Inflammatory macrophage treated with lipopolysaccharide for 4 hours (primary cell): ENCODE results near the gene TEK.
"Not testable (repeated sequence)": the region's sequence is repeated elsewhere in the genome, so short reads cannot be mapped to it uniquely, and the experiment has no call there.

Experiments used
- DNase-seq: peaks from one replicate; pipeline ENCODE4 v3.0.0-alpha.2; 2020

TEK gene

GRCh38 chr9:27182421-27182820 lies 73.4 kb downstream of the TEK start:
- no peak for DNase-seq

DNA sequence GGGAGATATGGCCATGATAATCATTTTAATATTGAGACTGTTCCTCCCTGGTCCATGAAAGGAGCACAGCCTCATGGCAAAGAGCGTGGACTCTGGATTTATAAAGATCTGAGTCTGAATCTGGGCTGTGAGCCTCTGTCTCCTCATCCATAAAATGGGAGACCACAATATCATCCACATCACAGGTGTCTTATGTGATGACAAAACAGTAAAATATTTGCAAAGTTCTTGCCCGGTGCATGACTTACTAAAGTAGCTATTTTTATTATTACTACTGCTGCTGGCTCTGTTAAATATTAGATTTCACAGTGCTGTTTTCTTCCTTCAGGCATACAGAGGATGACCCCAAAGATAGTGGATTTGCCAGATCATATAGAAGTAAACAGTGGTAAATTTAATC lies 74.1 kb downstream of the TEK start:
- no peak for DNase-seq

DNA sequence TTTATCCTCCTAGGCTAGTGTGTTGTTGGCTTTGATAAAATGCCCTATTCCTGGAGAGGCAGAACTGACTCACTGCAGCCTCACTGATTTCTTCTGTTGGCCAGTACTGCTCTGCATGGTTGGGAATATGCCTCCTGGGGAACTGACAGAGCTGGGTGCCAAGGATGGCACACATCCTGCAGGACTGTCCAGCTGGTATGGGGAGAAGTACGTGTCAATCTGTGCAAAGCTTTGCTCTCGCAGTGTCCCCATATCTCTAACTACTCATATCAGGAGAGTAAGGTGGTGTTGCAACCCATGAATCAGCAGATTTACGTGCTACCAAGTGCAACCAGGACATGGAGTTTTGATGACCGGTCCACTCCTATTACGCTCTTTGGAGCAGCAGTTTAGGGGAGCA lies 74.7 kb downstream of the TEK start:
- no peak for DNase-seq

- DNase-seq, result no peak
Measured at GRCh38 chr9:27184556-27185351, 75.7 kb downstream of the TEK start.

DNA sequence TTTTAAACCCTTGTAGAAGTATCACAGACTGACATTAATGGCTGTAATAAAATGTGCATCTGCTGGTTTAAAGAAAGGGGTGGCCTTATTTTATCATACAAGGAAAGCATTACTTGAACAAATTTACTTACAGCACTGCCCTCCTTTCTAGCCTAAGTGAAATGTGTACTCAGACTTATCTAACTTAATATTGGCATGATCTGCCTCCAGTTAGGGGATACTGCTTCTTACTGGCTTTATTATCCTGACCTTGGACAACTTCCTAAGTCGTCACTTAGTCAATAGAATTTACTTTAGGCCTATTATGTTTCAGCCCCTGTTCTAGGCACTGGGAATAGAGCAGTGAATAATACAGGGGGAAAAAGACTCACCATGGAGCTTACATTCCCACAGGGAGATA lies 79.4 kb downstream of the TEK start:
- DNase-seq, result no peak

DNA sequence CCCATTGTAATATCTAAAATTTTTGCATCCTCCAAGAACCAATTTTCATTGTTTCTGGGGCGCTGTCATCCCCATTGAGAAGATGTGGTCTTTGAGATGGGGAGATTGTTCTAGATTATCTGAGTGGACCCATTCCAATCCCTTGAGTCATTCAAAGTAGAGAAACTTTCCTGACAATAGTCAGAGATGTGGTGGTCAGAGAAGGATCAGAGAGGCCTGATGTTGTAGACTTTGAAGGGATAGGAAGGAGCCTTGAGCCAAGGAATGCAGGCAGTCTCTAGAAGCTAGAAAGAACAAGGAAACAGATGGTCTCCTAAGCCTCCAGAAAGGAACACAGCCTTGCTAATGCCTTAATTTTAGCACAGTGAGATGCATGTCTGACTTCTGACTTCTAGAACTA lies 80.4 kb downstream of the TEK start:
- no peak for DNase-seq

DNA sequence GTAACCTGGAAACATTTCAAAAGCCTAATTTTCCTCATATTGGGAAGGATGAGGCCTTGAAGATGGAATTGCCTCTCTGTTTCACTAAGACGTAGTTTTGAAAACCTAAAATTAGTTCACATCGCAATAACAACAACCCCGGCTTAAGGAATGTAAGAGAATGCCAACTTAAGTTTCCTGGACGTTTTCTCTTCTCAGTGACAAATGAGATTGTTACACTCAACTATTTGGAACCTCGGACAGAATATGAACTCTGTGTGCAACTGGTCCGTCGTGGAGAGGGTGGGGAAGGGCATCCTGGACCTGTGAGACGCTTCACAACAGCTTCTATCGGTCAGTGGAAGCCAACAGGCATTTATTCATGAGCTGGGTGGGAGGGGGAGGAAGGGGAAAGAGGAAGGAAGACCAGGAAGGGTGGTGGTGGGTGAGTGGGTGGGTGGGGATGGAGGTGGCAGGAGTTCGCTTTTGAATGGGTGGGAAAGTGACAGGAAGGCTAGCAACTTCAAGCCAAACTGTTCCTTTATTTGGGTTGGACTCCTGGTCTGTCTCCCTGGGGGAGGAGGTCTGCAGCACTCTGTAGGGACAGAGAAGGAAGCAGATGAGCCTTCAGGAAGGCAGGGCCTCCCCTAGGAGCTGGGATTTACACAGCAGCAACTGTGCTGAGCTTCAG lies 83.4 kb downstream of the TEK start:
- DNase-seq, result no peak

GRCh38 chr9:27193886-27194285 lies 84.9 kb downstream of the TEK start:
- no peak for DNase-seq

- DNase-seq, result peak; percentile 5
Measured at GRCh38 chr9:27194401-27195091, 85.5 kb downstream of the TEK start.

GRCh38 chr9:27195191-27195590 lies 86.2 kb downstream of the TEK start:
- DNase-seq, result no peak

- no peak for DNase-seq
Measured at GRCh38 chr9:27196383-27196782, 87.4 kb downstream of the TEK start.

GRCh38 chr9:27198190-27198589 lies 89.2 kb downstream of the TEK start:
- no peak for DNase-seq

DNA sequence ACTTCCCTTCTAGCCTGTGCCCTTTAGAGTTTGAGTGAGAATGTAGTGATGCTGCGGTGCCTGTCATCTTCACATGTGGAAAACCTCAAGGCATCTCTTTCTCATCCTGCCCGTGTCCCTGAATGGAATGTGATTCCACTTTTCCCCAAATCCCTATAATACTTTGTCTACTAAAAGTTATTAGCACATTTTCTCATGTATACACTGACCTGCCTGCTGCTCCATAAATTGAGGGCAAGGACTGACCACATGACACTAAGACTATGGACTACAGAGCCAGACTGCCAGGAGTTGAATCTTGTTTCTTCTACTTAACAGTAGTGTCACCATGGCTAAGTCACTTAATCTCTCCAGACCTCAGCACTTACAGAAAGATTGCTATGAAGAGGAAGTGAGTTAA lies 93.0 kb downstream of the TEK start:
- DNase-seq, result no peak

GRCh38 chr9:27203783-27204182 lies 94.8 kb downstream of the TEK start:
- no peak for DNase-seq

DNA sequence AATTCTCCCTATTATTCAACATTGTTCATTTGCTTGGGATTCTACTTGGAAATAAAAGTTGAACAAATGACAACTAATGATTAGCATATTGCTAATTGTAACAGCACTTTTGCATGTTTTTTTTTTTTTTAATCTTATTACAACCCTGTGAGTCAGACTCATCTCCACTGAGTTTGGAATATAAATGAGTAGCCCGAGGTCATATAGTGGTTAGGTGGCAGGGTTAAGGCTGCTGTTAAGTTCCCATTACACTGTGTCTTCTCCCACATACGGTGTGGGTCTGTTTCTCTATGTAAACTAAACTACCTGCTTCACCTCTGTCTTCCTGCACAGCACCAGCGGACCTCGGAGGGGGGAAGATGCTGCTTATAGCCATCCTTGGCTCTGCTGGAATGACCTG lies 95.6 kb downstream of the TEK start:
- no peak for DNase-seq

DNA sequence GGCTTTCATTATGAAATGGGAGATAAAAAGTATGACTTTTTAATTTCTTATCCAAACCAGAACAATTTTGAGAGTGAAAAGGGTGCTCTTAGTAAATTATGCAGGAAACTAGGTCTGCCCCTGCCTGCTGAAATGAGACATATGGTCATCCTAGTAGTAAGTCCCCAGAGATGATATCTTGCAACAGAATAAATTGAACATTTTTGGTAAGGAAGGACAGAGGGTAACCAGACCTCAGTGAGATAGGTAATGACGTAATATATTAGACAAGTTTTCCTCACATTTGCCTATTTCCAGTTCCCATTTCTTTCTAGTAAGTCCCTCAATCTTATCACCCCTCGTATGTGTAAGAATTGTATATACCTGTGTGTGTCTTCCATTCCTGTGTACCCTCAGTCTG lies 96.2 kb downstream of the TEK start:
- DNase-seq, result no peak

DNA sequence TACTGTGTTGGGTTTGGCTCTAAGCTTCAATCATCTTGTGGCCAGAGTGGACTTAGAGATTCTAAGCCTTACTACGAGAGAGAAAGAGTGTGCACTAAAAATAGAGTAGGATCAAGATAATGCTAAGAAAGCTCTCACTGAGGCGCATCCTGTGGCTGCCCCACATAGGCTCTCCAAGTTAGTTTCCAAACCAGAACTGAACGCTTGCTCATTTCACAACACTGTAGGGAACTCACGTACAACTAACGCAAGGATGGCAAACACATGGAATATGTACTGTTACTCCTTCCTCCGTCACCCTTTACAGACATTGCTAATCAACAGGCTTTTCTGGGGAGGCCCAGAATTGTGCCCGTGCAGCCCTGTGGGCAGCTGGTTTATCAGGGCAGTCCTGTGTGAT lies 97.0 kb downstream of the TEK start:
- DNase-seq, result no peak

- no peak for DNase-seq
Measured at GRCh38 chr9:27209034-27209433, 100.0 kb downstream of the TEK start.

DNA sequence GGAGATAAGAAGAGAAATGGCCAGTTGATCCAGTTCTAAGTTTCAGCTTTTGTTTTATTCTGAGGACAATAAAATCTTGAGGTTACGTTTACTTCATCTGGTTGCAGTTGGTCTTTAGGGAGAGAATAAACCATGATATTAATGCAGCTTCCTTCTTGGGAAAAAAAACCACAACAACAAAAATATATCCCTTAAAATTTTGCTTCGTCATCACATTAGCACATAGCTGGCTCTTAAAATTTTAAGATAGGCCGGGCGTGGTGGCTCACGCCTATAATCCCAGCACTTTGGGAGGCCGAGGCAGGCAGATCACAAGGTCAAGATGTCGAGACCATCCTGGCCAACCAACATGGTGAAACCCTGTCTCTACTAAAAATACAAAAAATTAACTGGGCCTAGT lies 101.6 kb downstream of the TEK start:
- no peak for DNase-seq

DNA sequence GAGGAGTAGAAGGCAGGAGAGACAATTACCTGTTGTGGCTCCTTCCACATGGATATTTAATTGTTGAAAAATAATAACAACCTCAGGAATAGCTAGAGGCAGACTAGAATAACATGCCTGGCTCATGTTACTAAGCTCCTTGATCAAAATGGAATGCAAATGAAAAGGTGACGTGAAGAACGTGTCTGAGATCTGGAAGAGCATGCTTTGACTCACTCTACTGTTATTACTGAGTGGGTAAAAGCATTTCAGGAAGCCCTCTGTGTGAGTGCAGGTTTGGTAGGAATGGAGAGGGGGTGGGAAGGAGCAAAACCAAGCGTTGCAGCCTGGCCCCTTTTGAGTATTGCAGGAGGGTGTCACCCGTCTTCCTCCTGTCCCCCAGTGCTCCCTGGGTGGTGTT lies 103.2 kb downstream of the TEK start:
- no peak for DNase-seq

- DNase-seq, result no peak
Measured at GRCh38 chr9:27212621-27213020, 103.6 kb downstream of the TEK start.

DNA sequence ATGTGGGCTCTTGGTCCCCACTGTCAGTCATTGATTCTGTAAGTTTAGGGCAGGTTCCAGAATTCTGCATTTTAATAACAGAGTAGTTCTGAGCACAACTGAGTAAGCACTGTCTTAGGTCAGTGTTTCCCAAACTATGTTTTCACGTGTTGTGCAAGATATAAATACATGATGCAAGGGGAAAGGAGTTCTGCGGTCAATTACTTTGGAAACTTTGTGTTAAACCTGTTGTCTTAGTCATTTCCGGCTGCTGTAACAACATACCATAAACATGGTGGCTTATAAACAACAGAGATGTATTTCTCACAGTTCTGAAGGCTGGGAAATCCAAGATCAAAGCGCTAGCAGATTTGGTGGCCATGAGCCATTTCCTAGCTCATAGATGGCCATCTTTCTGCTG lies 118.2 kb downstream of the TEK start:
- no peak for DNase-seq

DNA sequence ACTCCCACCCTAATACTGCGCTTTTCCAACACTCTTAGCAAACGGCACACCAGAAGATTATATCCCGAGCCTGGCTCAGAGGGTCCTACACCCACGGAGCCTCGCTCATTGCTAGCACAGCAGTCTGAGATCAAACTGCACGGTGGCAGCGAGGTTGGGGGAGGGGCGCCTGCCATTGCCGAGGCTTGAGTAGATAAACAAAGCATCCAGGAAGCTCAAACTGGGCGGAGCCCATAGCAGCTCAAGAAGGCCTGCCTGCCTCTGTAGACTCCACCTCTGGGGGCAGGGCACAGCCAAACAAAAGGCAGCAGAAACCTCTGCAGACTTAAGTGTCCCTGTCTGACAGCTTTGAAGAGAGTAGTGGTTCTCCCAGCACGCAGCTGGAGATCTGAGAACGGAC lies 130.6 kb downstream of the TEK start:
- not testable (repeated sequence) for DNase-seq

GRCh38 chr9:27247756-27248155 lies 138.7 kb downstream of the TEK start:
- DNase-seq, result peak; percentile 32
